ENCODE data around the gene FAM118B. TPM values are rescaled to one million over a fixed set of nuclear protein-coding genes. Genes with fewer than 3 reads are reported as not detected.

Gene FAM118B
- total RNA-seq, 1 experiment from 2014 or later = 33.6 TPM

- DNase-seq (ENCODE audit: low read depth) = no peak
These were observed 100.1 kb downstream of the FAM118B start for GRCh38 chr11:126311401-126312291.

Other genes starting within 250 kb of the FAM118B start
- 14.8 and 17.8 TPM in 2 replicates for gene CDON, start 148.9 kb upstream of the FAM118B start, total RNA-seq (2014; rRNA removed; shearing (Covaris generic))
- 16.1 and 18.8 TPM in 2 replicates for gene RPUSD4, start 132 bp upstream of the FAM118B start, total RNA-seq (2014; rRNA removed; shearing (Covaris generic))
- gene SRPRA, start 57.1 kb downstream of the FAM118B start, total RNA-seq (2014; rRNA removed; shearing (Covaris generic)) = 130 and 143 TPM in 2 replicates
- 17.3 and 18.6 TPM in 2 replicates for gene FOXRED1, start 57.4 kb downstream of the FAM118B start, total RNA-seq (2014; rRNA removed; shearing (Covaris generic))
- gene TIRAP, start 71.3 kb downstream of the FAM118B start, total RNA-seq (2014; rRNA removed; shearing (Covaris generic)) = 4.2 and 4.8 TPM in 2 replicates
- gene DCPS, start 92.3 kb downstream of the FAM118B start, total RNA-seq (2014; rRNA removed; shearing (Covaris generic)) = 41.7 and 50.0 TPM in 2 replicates
- 99.7 and 108 TPM in 2 replicates for gene ST3GAL4, start 143.9 kb downstream of the FAM118B start, total RNA-seq (2014; rRNA removed; shearing (Covaris generic))